HG03025 (cell line): ENCODE results near the gene NUP205.
A peak's percentile ranks its signal among the peaks of the same experiment; 100 is the strongest.
"Not testable (repeated sequence)": the region's sequence is repeated elsewhere in the genome, so short reads cannot be mapped to it uniquely, and the experiment has no call there.

ENCODE experiments used
- ATAC-seq: cut with Tn5 transposase; IDR thresholded peaks from one replicate; pipeline ENCODE4 v1.9.1; 2021; ENCODE audit warnings: mild to moderate bottlenecking, moderate library complexity; ENCODE audit not compliant: unreplicated experiment, low FRiP score

The NUP205 gene

GRCh38 chr7:135602304-135602703, 44.6 kb downstream of the NUP205 start:
- no peak for ATAC-seq

DNA sequence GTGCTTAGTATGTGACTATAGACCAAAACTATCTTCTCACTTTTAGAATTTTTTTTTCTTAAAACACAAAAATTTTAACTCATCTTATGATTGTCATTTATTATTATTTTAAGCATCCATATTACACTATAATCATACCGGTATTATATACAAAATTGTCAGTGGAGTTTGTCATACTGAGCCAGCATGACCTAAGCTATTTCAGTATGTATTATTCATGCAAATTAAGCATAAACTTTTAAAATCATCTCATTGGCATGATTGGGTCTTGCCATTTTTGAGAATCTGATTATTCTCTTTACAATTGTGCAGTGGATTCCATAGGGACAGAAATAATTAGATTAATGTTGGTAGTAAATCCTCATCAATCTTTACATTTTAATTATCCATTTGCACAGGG, 58.4 kb downstream of the NUP205 start:
- ATAC-seq, result no peak

- ATAC-seq, result no peak
Observed at GRCh38 chr7:135617781-135618180, 60.1 kb downstream of the NUP205 start.

GRCh38 chr7:135618510-135618909, 60.8 kb downstream of the NUP205 start:
- no peak for ATAC-seq

GRCh38 chr7:135620447-135620846, 62.7 kb downstream of the NUP205 start:
- no peak for ATAC-seq

GRCh38 chr7:135620980-135621850, 63.5 kb downstream of the NUP205 start:
- ATAC-seq, result no peak

DNA sequence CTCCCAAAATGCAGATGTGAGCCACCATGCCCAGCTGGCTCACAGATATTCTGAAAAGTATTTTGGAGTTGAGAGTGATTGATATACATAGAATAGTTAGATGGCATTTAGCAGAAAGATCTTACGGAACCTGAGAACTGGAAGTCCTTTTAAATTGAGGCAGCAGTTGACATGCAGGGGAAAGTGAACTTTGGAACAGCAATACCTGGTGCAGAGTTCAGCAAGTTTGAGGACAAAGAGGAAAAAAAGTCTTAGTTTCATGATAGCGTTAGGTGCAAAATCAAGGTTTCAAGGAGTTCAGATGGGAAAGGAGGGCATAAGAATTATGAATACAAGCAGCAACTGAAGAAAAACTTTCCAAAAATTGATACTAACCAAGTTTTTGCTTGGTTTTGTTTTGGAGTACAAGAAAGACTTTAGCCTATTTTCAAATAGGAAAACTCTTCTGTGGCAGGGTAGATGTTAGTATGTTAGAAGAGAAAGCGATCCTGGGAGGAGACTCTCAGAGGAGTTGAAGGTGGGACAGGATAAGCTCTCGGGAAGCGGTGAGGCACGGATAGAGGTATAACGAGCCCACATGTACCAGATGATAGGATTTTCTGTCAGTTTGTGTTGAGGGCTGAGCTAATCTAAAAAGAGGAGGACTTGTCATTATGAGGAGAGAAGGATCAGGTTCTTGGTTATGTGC, 76.6 kb downstream of the NUP205 start:
- ATAC-seq, result no peak

GRCh38 chr7:135639690-135640089, 82.0 kb downstream of the NUP205 start:
- not testable (repeated sequence) for ATAC-seq

GRCh38 chr7:135644154-135644553, 86.4 kb downstream of the NUP205 start:
- ATAC-seq, result no peak

GRCh38 chr7:135644729-135645128, 87.0 kb downstream of the NUP205 start:
- ATAC-seq, result no peak

DNA sequence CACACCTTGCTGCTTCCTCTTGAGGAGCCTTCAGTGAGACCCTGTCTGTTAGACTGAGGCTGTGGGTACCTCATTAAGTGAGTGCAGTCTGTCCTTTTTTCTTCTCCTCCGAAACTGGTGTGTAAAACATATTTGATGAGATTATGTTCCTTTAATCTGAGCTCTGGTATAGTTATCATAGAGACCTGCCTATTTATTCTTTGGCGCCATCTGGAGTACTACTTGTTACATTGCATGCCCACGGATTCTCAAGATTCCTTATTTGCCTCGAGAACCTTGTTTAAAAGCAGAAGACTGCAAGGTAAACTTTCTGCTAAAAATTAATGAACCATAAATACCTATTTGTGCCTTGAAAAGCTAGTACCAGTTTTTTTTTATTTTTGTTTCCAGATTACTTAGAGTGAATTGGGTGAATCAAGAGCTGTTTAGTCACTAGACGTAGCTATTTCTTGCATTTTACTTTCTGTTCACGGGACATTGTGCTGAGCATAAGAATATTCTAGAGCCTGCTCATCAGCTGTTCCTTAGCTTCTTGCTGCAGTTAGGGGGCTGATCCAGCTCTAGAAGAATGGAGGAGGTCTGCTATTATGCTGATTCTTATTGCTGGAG, 87.7 kb downstream of the NUP205 start:
- ATAC-seq, result no peak

GRCh38 chr7:135647755-135648154, 90.0 kb downstream of the NUP205 start:
- ATAC-seq, result no peak

DNA sequence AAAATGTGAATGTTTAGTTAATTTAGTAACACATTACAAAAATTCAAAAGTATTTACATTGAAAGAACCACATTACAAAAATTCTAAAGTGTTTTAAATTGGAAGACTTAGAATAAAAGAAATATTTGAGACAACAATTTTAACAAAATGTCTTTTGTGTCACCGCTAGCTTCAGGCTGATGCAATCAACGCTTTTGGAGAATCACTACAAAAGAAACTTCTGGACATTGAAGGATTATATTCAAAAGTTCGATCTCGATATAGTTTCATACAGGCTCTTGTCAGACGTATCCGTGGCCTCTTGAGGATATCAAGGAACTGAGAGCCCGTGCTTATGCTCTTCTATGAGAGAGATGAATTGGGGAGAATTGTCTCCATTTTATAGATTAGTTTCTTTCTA, 90.5 kb downstream of the NUP205 start:
- ATAC-seq, result no peak

- no peak for ATAC-seq
Observed at GRCh38 chr7:135650831-135651573, 93.3 kb downstream of the NUP205 start.

DNA sequence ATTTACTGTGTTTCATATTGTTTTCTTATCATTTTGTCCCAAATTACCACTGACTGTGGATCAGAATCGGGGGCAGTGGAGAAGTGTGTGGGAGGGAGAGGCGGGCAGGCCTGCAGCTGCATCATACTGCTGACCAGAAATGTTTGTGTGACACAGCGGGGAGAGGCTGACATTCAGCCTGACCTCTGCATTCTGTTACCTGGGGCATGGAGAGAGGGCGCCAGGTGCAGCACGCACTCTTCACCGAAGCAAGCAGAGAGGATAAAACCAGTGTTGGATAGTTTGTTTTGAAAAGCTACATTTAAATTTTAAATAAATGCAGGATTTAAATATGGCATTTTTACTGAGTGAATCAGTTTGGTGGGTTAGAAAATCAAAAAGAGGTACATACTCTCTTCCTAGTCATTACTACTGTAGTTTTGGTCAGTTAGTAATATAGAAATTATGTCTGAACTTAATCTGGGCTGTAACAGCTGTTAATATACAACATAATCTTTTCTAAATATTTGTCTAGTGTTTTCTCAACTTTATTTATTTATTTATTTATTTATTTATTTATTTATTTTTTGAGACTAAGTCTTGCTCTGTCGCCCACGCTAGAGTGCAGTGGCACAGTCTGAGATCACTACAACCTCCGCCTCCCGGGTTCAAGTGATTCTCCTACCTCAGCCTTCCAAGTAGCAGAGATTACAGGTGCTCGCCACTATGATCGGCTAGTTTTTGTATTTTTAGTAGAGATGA, 95.8 kb downstream of the NUP205 start:
- no peak for ATAC-seq

GRCh38 chr7:135658564-135658963, 100.8 kb downstream of the NUP205 start:
- ATAC-seq, result no peak

- ATAC-seq, result no peak
Observed at GRCh38 chr7:135659159-135659846, 101.6 kb downstream of the NUP205 start.

- ATAC-seq, result peak; percentile 15
Observed at GRCh38 chr7:135661311-135662122, 103.8 kb downstream of the NUP205 start.

DNA sequence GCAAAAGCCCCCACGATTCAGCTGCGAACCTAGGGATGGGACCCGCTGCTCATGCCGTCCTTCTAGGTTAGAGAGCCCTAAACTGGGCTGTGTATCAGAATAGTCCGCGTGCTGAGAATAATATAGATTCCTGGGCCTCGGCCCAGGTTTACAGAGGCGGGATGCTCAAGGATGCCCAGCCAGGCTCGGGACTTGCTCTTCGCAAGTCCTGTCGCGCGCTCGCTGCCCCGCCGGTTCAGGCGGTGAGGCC, 104.3 kb downstream of the NUP205 start:
- no peak for ATAC-seq
